CD14-positive monocyte (primary cell): ENCODE data around the gene ABCB6. TPM values are rescaled to one million over a fixed set of nuclear protein-coding genes. Genes with fewer than 3 reads are reported as not detected.
A peak's percentile ranks its signal among the peaks of the same experiment; 100 is the strongest.

ENCODE experiments used
- DNase-seq, 3 donors: peaks; one replicate each; pipeline ENCODE4 v3.0.0-alpha.2; 2011 to 2022
- H2AFZ ChIP-seq: 2 replicates; pipeline ENCODE4 v1.6.0; 2012; ENCODE audit warnings: mild to moderate bottlenecking, low read depth, low read length, inconsistent platforms; ENCODE audit not compliant: insufficient read depth, poor library complexity, severe bottlenecking
- H3K27ac ChIP-seq, 2 donors: 1 replicate in 1 of 2; 2 replicates in 1 of 2; pipeline ENCODE4 v1.5.1; 2012 to 2013; ENCODE audit warnings: low read length in 2 of 2, control low read depth in 1 of 2, inconsistent platforms in 1 of 2, low read depth in 1 of 2, mild to moderate bottlenecking in 1 of 2
- H3K27me3 ChIP-seq, 2 donors: one replicate each; pipeline versions ENCODE4 v1.6.0 to v1.6.1; 2011 to 2013; ENCODE audit warnings: low read length in 2 of 2; ENCODE audit not compliant: control insufficient read depth in 2 of 2, insufficient read depth in 2 of 2
- H3K36me3 ChIP-seq, 2 donors: replicated peaks in 1 of 2; 1 replicate in 1 of 2; 2 replicates in 1 of 2; pipeline versions ENCODE4 v1.5.1 to v1.6.1; 2012 to 2013; ENCODE audit warnings: low read length in 2 of 2, control low read depth in 1 of 2, inconsistent platforms in 1 of 2, mild to moderate bottlenecking in 1 of 2; ENCODE audit not compliant: insufficient read depth in 2 of 2, control insufficient read depth in 1 of 2
- H3K4me1 ChIP-seq, 2 donors: 1 replicate in 1 of 2; 2 replicates in 1 of 2; pipeline versions ENCODE4 v1.5.1 to v1.6.1; 2012 to 2013; ENCODE audit warnings: low read length in 2 of 2, control low read depth in 1 of 2, inconsistent platforms in 1 of 2, mild to moderate bottlenecking in 1 of 2, moderate library complexity in 1 of 2; ENCODE audit not compliant: insufficient read depth in 2 of 2, control insufficient read depth in 1 of 2
- H3K4me2 ChIP-seq: replicated peaks from 2 replicates; pipeline ENCODE3; 2012; ENCODE audit warnings: low read length, moderate library complexity, mild to moderate bottlenecking; ENCODE audit not compliant: poor library complexity, severe bottlenecking; ENCODE audit errors: extremely low read depth
- H3K4me3 ChIP-seq, 3 experiments: fragments of 200-600 bp in 1 of 3; sonication (generic) in 1 of 3; replicated peaks in 1 of 3; 1 replicate in 2 of 3; 2 replicates in 1 of 3; pipeline ENCODE4 v1.5.1; 2011 to 2013; ENCODE audit warnings: low read length in 3 of 3, mild to moderate bottlenecking in 3 of 3, control low read depth in 2 of 3, low read depth in 2 of 3, inconsistent platforms in 1 of 3, moderate library complexity in 1 of 3
- H3K79me2 ChIP-seq: 2 replicates; pipeline ENCODE4 v1.6.0; 2012; ENCODE audit warnings: mild to moderate bottlenecking, control low read depth, inconsistent platforms, low read length, moderate library complexity; ENCODE audit not compliant: insufficient read depth
- H3K9ac ChIP-seq: 2 replicates; pipeline ENCODE4 v1.6.0; 2017; ENCODE audit warnings: low read length, mild to moderate bottlenecking; ENCODE audit not compliant: insufficient read depth, poor library complexity, severe bottlenecking
- H3K9me3 ChIP-seq, 2 donors: replicated peaks in 1 of 2; 1 replicate in 1 of 2; 2 replicates in 1 of 2; pipeline versions ENCODE4 v1.5.1 to v1.6.1; 2012 to 2013; ENCODE audit warnings: low read length in 2 of 2, control low read depth in 1 of 2; ENCODE audit not compliant: control insufficient read depth in 1 of 2, insufficient read depth in 1 of 2
- H4K20me1 ChIP-seq: 2 replicates; pipeline ENCODE4 v1.6.0; 2012; ENCODE audit warnings: mild to moderate bottlenecking, low read length, control low read depth, moderate library complexity; ENCODE audit not compliant: insufficient read depth
- H3K27ac Mint-ChIP-seq, 7 donors: one replicate each; pipeline ENCODE4 v1.8.0; 2020; ENCODE audit warnings: mild to moderate bottlenecking in 7 of 7, mixed read lengths in 7 of 7, moderate library complexity in 6 of 7, inconsistent platforms in 2 of 7
- H3K27me3 Mint-ChIP-seq, 3 donors: one replicate each; pipeline ENCODE4 v1.8.0; 2021 to 2022; ENCODE audit warnings: low read depth in 3 of 3, mild to moderate bottlenecking in 3 of 3, mixed read lengths in 3 of 3, moderate library complexity in 3 of 3, inconsistent platforms in 1 of 3
- H3K36me3 Mint-ChIP-seq, 2 donors: one replicate each; pipeline ENCODE4 v1.8.0; 2020; ENCODE audit warnings: mixed read lengths in 2 of 2, inconsistent platforms in 1 of 2, mild to moderate bottlenecking in 1 of 2
- H3K4me1 Mint-ChIP-seq: one replicate; pipeline ENCODE4 v1.8.0; 2020; ENCODE audit warnings: mild to moderate bottlenecking, mixed read lengths
- H3K4me3 Mint-ChIP-seq, 2 donors: one replicate each; pipeline ENCODE4 v1.8.0; 2020; ENCODE audit warnings: mild to moderate bottlenecking in 2 of 2, mixed read lengths in 2 of 2, moderate library complexity in 1 of 2
- H3K9me3 Mint-ChIP-seq, 7 donors: one replicate each; pipeline ENCODE4 v1.8.0; 2020 to 2022; ENCODE audit warnings: mixed read lengths in 7 of 7, mild to moderate bottlenecking in 6 of 7, moderate library complexity in 6 of 7, inconsistent platforms in 2 of 7
- CTCF ChIP-seq: fragments of 200-600 bp; IDR thresholded peaks from one replicate; pipeline ENCODE4 v1.8.0; 2022; ENCODE audit warnings: antibody characterized with exemption, mild to moderate bottlenecking
- WGBS: methylation state at CpG from one replicate; pipeline ENCODE4 v1.1.5; 2013; ENCODE audit warnings: missing lambda C conversion rate; ENCODE audit not compliant: insufficient coverage; 5-methylcytosine and 5-hydroxymethylcytosine counted together
- intact Hi-C, 2 donors: fragments of 100-400 bp; cut with micrococcal nuclease; formaldehyde crosslinking; loops; one replicate each; pipeline versions ENCODE4 v1.15.0 to v1.15.1; 2023
- polyA plus RNA-seq, 3 donors: library from polyadenylated mRNA; depleted of rRNA in 1 of 3; unstranded in 2 of 3; stranded (reverse) in 1 of 3; fragments of 300-500 nt in 2 of 3; fragments of >200 nt in 1 of 3; fragmentation: Illumina TruSeq in 2 of 3; gene quantifications; 1 replicate in 2 of 3; 2 replicates in 1 of 3; pipeline ENCODE4 v1.2.3, GENCODE V29; 2012 to 2021

ABCB6 gene
- polyA plus RNA-seq, 3 donors = 0.28 to 4.8 (median 0.58) TPM

GRCh38 chr2:219210196-219210885 is 8.4 kb downstream of the ABCB6 start:
- Mint-ChIP-seq H3K4me1 (peaks cover 39% of the 10 kb centered on the region), H3K9me3 (no peaks in the 10 kb centered on the region), H3K4me3 (no peak overlapping the region), H3K27ac (no peak overlapping the region), H3K27me3 (peaks cover 0 to 14% (median 8%) of the 10 kb centered on the region in 3 donors), H3K36me3 (peaks cover 43 to 48% of the 10 kb centered on the region in 2 donors)
- H3K9me3 ChIP-seq = no peaks in the 10 kb centered on the region
- no peak for TF ChIP-seq CTCF
- no peak overlapping the region for H3K4me2 ChIP-seq
- WGBS = 89% methylated on average over 20 of the region's 24 CpGs
- H3K27me3 ChIP-seq = no peaks in the 10 kb centered on the region
- H3K36me3 ChIP-seq = peaks cover 16 to 31% of the 10 kb centered on the region in 2 donors
- H3K79me2 ChIP-seq = no peaks in the 10 kb centered on the region
- H3K4me1 ChIP-seq = peaks cover 19 to 21% of the 10 kb centered on the region in 2 donors
- DNase-seq = no peak
- H3K27ac ChIP-seq = no peak overlapping the region
- intact Hi-C loops = loop anchor here (2.0 to 5.0 kb wide), 3 partner anchors 40 to 50 kb away; partner anchors contain the start of genes NHEJ1 (in 2 of the 2) and SLC23A3 (in 1 of the 2)
- no peak overlapping the region for H2AFZ ChIP-seq
- H3K9ac ChIP-seq = no peak overlapping the region
- no peak overlapping the region for H3K4me3 ChIP-seq
- H4K20me1 ChIP-seq = peaks cover 10% of the 10 kb centered on the region

- no peak for DNase-seq
- H3K4me1 ChIP-seq = peaks cover 19 to 21% of the 10 kb centered on the region in 2 donors
- intact Hi-C loops = loop anchor here (2.0 to 5.0 kb wide), 3 partner anchors 39 to 49 kb away; partner anchors contain the start of genes NHEJ1 (in 2 of the 2) and SLC23A3 (in 1 of the 2)
Observed at GRCh38 chr2:219209236-219210195, 9.2 kb downstream of the ABCB6 start.

More at GRCh38 chr2:219209236-219210195, 9.2 kb downstream of the ABCB6 start:
- peaks cover 0 to under 1% of the 10 kb centered on the region in 2 donors for H3K9me3 ChIP-seq
- H3K36me3 ChIP-seq = peaks cover 16 to 31% of the 10 kb centered on the region in 2 donors
- H3K27me3 ChIP-seq = no peaks in the 10 kb centered on the region
- no peak overlapping the region for H3K9ac ChIP-seq
- peaks cover 0 to 5% (median 4%) of the 10 kb centered on the region in 3 donors for H3K27me3 Mint-ChIP-seq
- H3K4me3 ChIP-seq = no peak overlapping the region
- H4K20me1 ChIP-seq = peaks cover 10% of the 10 kb centered on the region
- no peak for TF ChIP-seq CTCF
- H2AFZ ChIP-seq = no peak overlapping the region
- H3K4me2 ChIP-seq = no peak overlapping the region
- no peaks in the 10 kb centered on the region for H3K79me2 ChIP-seq
- H3K27ac Mint-ChIP-seq = peak overlapping the region in 1 of 7 donors; percentile 2
- H3K27ac ChIP-seq = no peak overlapping the region
- peaks cover 39 to 48% of the 10 kb centered on the region in 2 donors for H3K36me3 Mint-ChIP-seq
- WGBS = 25% methylated on average over 9 of the region's 18 CpGs
- H3K4me1 Mint-ChIP-seq = peaks cover 39% of the 10 kb centered on the region
- peaks cover under 1 to 4% (median 2%) of the 10 kb centered on the region in 7 donors for H3K9me3 Mint-ChIP-seq
- no peak overlapping the region for H3K4me3 Mint-ChIP-seq
